GM12878 (cell line): ENCODE results near the gene TMEM151A.

Source experiments
- CTCF ChIP-seq, 3 experiments: IDR thresholded peaks in 2 of 3; conservative IDR thresholded peaks in 1 of 3; 2 replicates each; pipeline ENCODE4 v1.5.1; 2011; ENCODE audit warnings: low read depth in 3 of 3, low read length in 3 of 3, mild to moderate bottlenecking in 3 of 3, control low read depth in 2 of 3, moderate library complexity in 2 of 3, inconsistent platforms in 1 of 3, mixed read lengths in 1 of 3; ENCODE audit not compliant: control insufficient read depth in 2 of 3, insufficient read depth in 1 of 3; ENCODE audit errors: extremely low read depth in 1 of 3
- EP300 ChIP-seq, 2 experiments: fragments of 150-350 bp in 1 of 2; IDR thresholded peaks; 2 replicates each; pipeline ENCODE4 v1.6.1; 2011 to 2012; ENCODE audit warnings: low read depth in 2 of 2, low read length in 2 of 2, borderline replicate concordance in 1 of 2, improper control_type of control experiment in 1 of 2, inconsistent platforms in 1 of 2; ENCODE audit not compliant: control insufficient read depth in 1 of 2
- ETV6 ChIP-seq, 2 experiments: fragments of 450-650 bp in 1 of 2; IDR thresholded peaks in 1 of 2; conservative IDR thresholded peaks in 1 of 2; 2 replicates each; pipeline ENCODE4 v1.6.1; 2014; ENCODE audit warnings: antibody characterized with exemption in 1 of 2, borderline replicate concordance in 1 of 2, low read depth in 1 of 2, mild to moderate bottlenecking in 1 of 2, moderate library complexity in 1 of 2
- HSF1 ChIP-seq: fragments of 150-350 bp; IDR thresholded peaks from 2 replicates; pipeline ENCODE4 v1.6.1; 2014; ENCODE audit warnings: mild to moderate bottlenecking, low read depth, low read length
- NRF1 ChIP-seq: conservative IDR thresholded peaks from 2 replicates; pipeline ENCODE4 v1.6.1; 2011; ENCODE audit warnings: mild to moderate bottlenecking, low read depth, low read length, improper control_type of control experiment
- POLR2A ChIP-seq: IDR thresholded peaks from 2 replicates; pipeline ENCODE4 v1.6.1; 2011; ENCODE audit warnings: low read depth, mild to moderate bottlenecking, low read length
- POLR2AphosphoS2 ChIP-seq: IDR thresholded peaks from 2 replicates; pipeline ENCODE4 v1.6.1; 2011; ENCODE audit warnings: low read depth, mild to moderate bottlenecking, low read length, improper control_type of control experiment, moderate library complexity
- POLR2AphosphoS5 ChIP-seq: IDR thresholded peaks from 2 replicates; pipeline ENCODE4 v1.6.1; 2011; ENCODE audit warnings: mild to moderate bottlenecking, low read length, inconsistent platforms
- RFX5 ChIP-seq: IDR thresholded peaks from 2 replicates; pipeline ENCODE4 v1.6.1; 2011; ENCODE audit warnings: low read depth, low read length, improper control_type of control experiment
- SIN3A ChIP-seq: IDR thresholded peaks from 2 replicates; pipeline ENCODE4 v1.6.1; 2012; ENCODE audit warnings: low read depth, low read length, improper control_type of control experiment
- TBL1XR1 ChIP-seq: IDR thresholded peaks from 2 replicates; pipeline ENCODE4 v1.6.1; 2012; ENCODE audit warnings: low read depth, low read length, improper control_type of control experiment
- ZNF217 ChIP-seq: fragments of 450-650 bp; IDR thresholded peaks from 2 replicates; pipeline ENCODE4 v1.6.1; 2017; ENCODE audit warnings: antibody characterized with exemption, mild to moderate bottlenecking

DNA sequence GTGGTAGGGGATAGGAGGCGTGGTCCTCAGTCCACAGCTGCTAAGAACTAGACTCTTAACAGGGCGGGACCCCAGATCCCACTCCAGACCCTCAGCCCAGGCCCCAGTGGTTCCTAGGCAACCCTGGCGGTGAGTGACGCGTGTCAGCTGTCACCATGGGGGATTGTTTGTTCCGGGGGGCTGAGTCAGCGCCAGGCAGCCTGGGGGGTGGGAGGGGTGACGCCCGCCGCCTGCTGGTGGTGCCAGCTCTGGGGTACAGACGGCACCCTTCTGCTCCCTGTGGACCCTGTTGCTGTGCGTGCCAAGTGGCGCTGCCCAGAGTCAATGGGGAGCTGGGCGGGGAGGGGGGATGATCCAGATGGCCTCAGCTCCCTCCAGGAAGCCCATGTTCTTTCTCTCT is 11.3 kb upstream of the TMEM151A start:
- TF ChIP-seq POLR2AphosphoS2 = no peak
- TF ChIP-seq TBL1XR1 = no peak
- no peak for TF ChIP-seq CTCF (IDR thresholded peaks at IDR 0.05 in 2 of 3, conservative IDR thresholded peaks at IDR 0.05 in 1 of 3; ENCODE audit: control insufficient read depth in 2 of 3, extremely low read depth in 1 of 3, insufficient read depth in 1 of 3, low read depth in 3 of 3, low read length in 3 of 3)
- no peak for TF ChIP-seq POLR2AphosphoS5
- no peak for TF ChIP-seq EP300 (IDR thresholded peaks at IDR 0.05; ENCODE audit: borderline replicate concordance in 1 of 2, control insufficient read depth in 1 of 2, low read depth in 2 of 2, low read length in 2 of 2)
- TF ChIP-seq SIN3A = no peak
- TF ChIP-seq ETV6 (conservative IDR thresholded peaks at IDR 0.05 in 1 of 2, IDR thresholded peaks at IDR 0.05 in 1 of 2; ENCODE audit: borderline replicate concordance in 1 of 2, low read depth in 1 of 2) = no peak
- no peak for TF ChIP-seq NRF1
- no peak for TF ChIP-seq ZNF217
- no peak for TF ChIP-seq HSF1
- TF ChIP-seq POLR2A = peak; percentile 60
- TF ChIP-seq RFX5 = no peak
